H1 (cell line): ENCODE data around the gene OR4F6. TPM values are rescaled to one million over a fixed set of nuclear protein-coding genes. Genes with fewer than 3 reads are reported as not detected.

Experiments
- CTCF ChIA-PET: fragments of 300-600 bp; sonication (Branson Sonifier 250); formaldehyde crosslinking; loops from one replicate; lab custom pipeline; 2021; ENCODE audit not compliant: partially characterized antibody; lab: Charles Lee
- POLR2A ChIA-PET: fragments of 300-600 bp; sonication (Branson Sonifier 250); formaldehyde crosslinking; loops from one replicate; lab custom pipeline; 2021; ENCODE audit warnings: inconsistent platforms; ENCODE audit not compliant: partially characterized antibody; lab: Charles Lee
- DNase-seq, 2 experiments: peaks; one replicate each; pipeline versions ENCODE4 v3.0.0 to v3.0.0-alpha.2; 2010 to 2022; ENCODE audit warnings: low spot score in 2 of 2, low read depth in 1 of 2, mixed read lengths in 1 of 2
- FAIRE-seq: peaks from 2 replicates; lab custom pipeline; 2011; peaks lifted over from hg19 to GRCh38; lab: Jason Lieb, UNC
- H2AFZ ChIP-seq: 2 replicates; pipeline ENCODE4 v1.8.1; 2012; ENCODE audit warnings: low read length, inconsistent platforms
- H2AK5ac ChIP-seq: 2 replicates; pipeline ENCODE4 v1.6.1; 2013; ENCODE audit warnings: low read depth, low read length
- H2BK120ac ChIP-seq: replicated peaks from 2 replicates; pipeline ENCODE3; 2013; ENCODE audit warnings: low read depth, low read length, inconsistent platforms
- H2BK12ac ChIP-seq: 2 replicates; pipeline ENCODE4 v1.6.1; 2013; ENCODE audit warnings: low read depth, low read length
- H2BK15ac ChIP-seq: 2 replicates; pipeline ENCODE4 v1.6.1; 2013; ENCODE audit warnings: low read length
- H2BK20ac ChIP-seq: 2 replicates; pipeline ENCODE4 v1.6.1; 2013; ENCODE audit warnings: low read length
- H2BK5ac ChIP-seq: 2 replicates; pipeline ENCODE4 v1.6.1; 2013; ENCODE audit warnings: low read depth, low read length
- H3K14ac ChIP-seq: 2 replicates; pipeline ENCODE4 v1.6.1; 2013; ENCODE audit warnings: inconsistent platforms; ENCODE audit not compliant: insufficient read length
- H3K18ac ChIP-seq: 2 replicates; pipeline ENCODE4 v1.6.1; 2013; ENCODE audit warnings: low read length; ENCODE audit errors: extremely low read depth
- H3K23ac ChIP-seq: 2 replicates; pipeline ENCODE4 v1.6.1; 2013; ENCODE audit warnings: inconsistent platforms; ENCODE audit not compliant: insufficient read length
- H3K23me2 ChIP-seq: 2 replicates; pipeline ENCODE4 v1.6.1; 2013; ENCODE audit warnings: low read depth, low read length
- H3K27ac ChIP-seq: 2 replicates; pipeline ENCODE4 v1.6.1; 2011; ENCODE audit warnings: low read depth, low read length, inconsistent platforms
- H3K27me3 ChIP-seq, 4 experiments: replicated peaks in 1 of 4; 1 replicate in 1 of 4; 2 replicates in 3 of 4; pipeline versions ENCODE4 v1.6.1 to v1.8.1; 2011 to 2013; ENCODE audit warnings: low read length in 3 of 4, mild to moderate bottlenecking in 3 of 4, inconsistent platforms in 2 of 4, mixed read lengths in 2 of 4, moderate library complexity in 1 of 4; ENCODE audit not compliant: control insufficient read depth in 3 of 4, insufficient read depth in 3 of 4; ENCODE audit errors: extremely low read depth in 1 of 4
- H3K36me3 ChIP-seq, 4 experiments: 2 replicates each; pipeline versions ENCODE4 v1.6.1 to v1.8.1; 2011 to 2013; ENCODE audit warnings: mild to moderate bottlenecking in 4 of 4, low read length in 3 of 4, moderate library complexity in 2 of 4, control low read depth in 1 of 4, inconsistent platforms in 1 of 4; ENCODE audit not compliant: insufficient read depth in 4 of 4, control insufficient read depth in 2 of 4
- H3K4ac ChIP-seq: replicated peaks from 2 replicates; pipeline ENCODE3; 2013; ENCODE audit warnings: low read length, low read depth, mixed read lengths, inconsistent platforms; ENCODE audit not compliant: insufficient read length
- H3K4me1 ChIP-seq, 4 experiments: replicated peaks in 1 of 4; 1 replicate in 1 of 4; 2 replicates in 3 of 4; pipeline versions ENCODE4 v1.6.1 to v1.8.1; 2011 to 2013; ENCODE audit warnings: low read length in 3 of 4, inconsistent platforms in 2 of 4, mixed read lengths in 1 of 4; ENCODE audit not compliant: insufficient read depth in 4 of 4, control insufficient read depth in 3 of 4
- H3K4me2 ChIP-seq, 2 experiments: 2 replicates each; pipeline versions ENCODE4 v1.6.1 to v1.8.1; 2011 to 2013; ENCODE audit warnings: low read depth in 2 of 2, low read length in 2 of 2, control low read depth in 1 of 2, inconsistent platforms in 1 of 2, mild to moderate bottlenecking in 1 of 2; ENCODE audit not compliant: insufficient read depth in 1 of 2
- H3K4me3 ChIP-seq, 4 experiments: fragments of 200-600, 300-600 bp in 1 of 4; sonication (generic), shearing (Covaris generic), sonication (Bioruptor Twin) in 1 of 4; 2 replicates each; pipeline versions ENCODE4 v1.5.1 to v1.8.1; 2011 to 2016; ENCODE audit warnings: low read length in 4 of 4, low read depth in 3 of 4, control low read depth in 2 of 4, inconsistent platforms in 2 of 4, mild to moderate bottlenecking in 2 of 4, mixed read lengths in 1 of 4, moderate library complexity in 1 of 4; ENCODE audit not compliant: insufficient read depth in 2 of 4; ENCODE audit errors: extremely low read depth in 1 of 4
- H3K56ac ChIP-seq: replicated peaks from 2 replicates; pipeline ENCODE3; 2013; ENCODE audit warnings: low read depth, mild to moderate bottlenecking, mixed read lengths, low read length, inconsistent platforms; ENCODE audit not compliant: insufficient read length
- H3K79me1 ChIP-seq: 2 replicates; pipeline ENCODE4 v1.6.1; 2013; ENCODE audit warnings: low read depth, low read length, control low read depth
- H3K79me2 ChIP-seq, 2 experiments: 2 replicates each; pipeline versions ENCODE4 v1.6.1 to v1.8.1; 2012 to 2013; ENCODE audit warnings: low read length in 2 of 2, mild to moderate bottlenecking in 2 of 2, inconsistent platforms in 1 of 2; ENCODE audit not compliant: insufficient read depth in 2 of 2, control insufficient read depth in 1 of 2
- H3K9ac ChIP-seq, 4 experiments: replicated peaks in 1 of 4; 1 replicate in 1 of 4; 2 replicates in 3 of 4; pipeline versions ENCODE4 v1.6.1 to v1.8.1; 2011 to 2013; ENCODE audit warnings: low read depth in 3 of 4, low read length in 3 of 4, control low read depth in 2 of 4, mild to moderate bottlenecking in 2 of 4, moderate library complexity in 2 of 4, inconsistent platforms in 1 of 4; ENCODE audit errors: extremely low read depth in 1 of 4
- H3K9me3 ChIP-seq, 2 experiments: 2 replicates each; pipeline versions ENCODE4 v1.6.1 to v1.8.1; 2012 to 2013; ENCODE audit warnings: mild to moderate bottlenecking in 2 of 2, moderate library complexity in 2 of 2, control low read depth in 1 of 2, inconsistent platforms in 1 of 2, low read depth in 1 of 2, low read length in 1 of 2, mixed read lengths in 1 of 2; ENCODE audit not compliant: insufficient read depth in 2 of 2
- H4K20me1 ChIP-seq, 2 experiments: replicated peaks in 1 of 2; 2 replicates each; pipeline versions ENCODE3 to v1.8.1; 2011 to 2013; ENCODE audit warnings: inconsistent platforms in 2 of 2, low read length in 2 of 2, mild to moderate bottlenecking in 1 of 2; ENCODE audit not compliant: insufficient read depth in 2 of 2, control insufficient read depth in 1 of 2
- H4K5ac ChIP-seq: 2 replicates; pipeline ENCODE4 v1.6.1; 2013; ENCODE audit warnings: low read length, low read depth, mixed read lengths, inconsistent platforms; ENCODE audit not compliant: insufficient read length
- H4K8ac ChIP-seq: 2 replicates; pipeline ENCODE4 v1.8.0; 2013; ENCODE audit warnings: mild to moderate bottlenecking, moderate library complexity, low read length, inconsistent platforms; ENCODE audit not compliant: insufficient read depth; ENCODE audit errors: extremely low read depth
- H4K91ac ChIP-seq: replicated peaks from 2 replicates; pipeline ENCODE3; 2013; ENCODE audit warnings: low read length, mixed read lengths, inconsistent platforms; ENCODE audit not compliant: insufficient read length
- ASH2L ChIP-seq: fragments of 200-600, 300-600 bp; sonication (generic); IDR thresholded peaks from one replicate; pipeline ENCODE4 v1.7.1; 2017; ENCODE audit warnings: low read length
- BACH1 ChIP-seq: IDR thresholded peaks from 2 replicates; pipeline ENCODE4 v1.6.1; 2012; ENCODE audit warnings: low read length, improper control_type of control experiment
- CBX5 ChIP-seq: fragments of 300-800, 300-1000 bp; sonication (generic); IDR thresholded peaks from 2 replicates; pipeline ENCODE4 v1.7.1; 2016; ENCODE audit warnings: antibody characterized with exemption, low read length, low read depth
- CREB1 ChIP-seq: IDR thresholded peaks from 2 replicates; pipeline ENCODE4 v1.6.1; 2012; ENCODE audit warnings: inconsistent platforms
- E2F6 ChIP-seq: IDR thresholded peaks from 2 replicates; pipeline ENCODE4 v1.6.1; 2012; ENCODE audit warnings: inconsistent platforms
- EZH2 ChIP-seq: fragments of 200-600 bp; sonication (generic); IDR thresholded peaks from 2 replicates; pipeline ENCODE4 v1.7.1; 2012; ENCODE audit warnings: low read depth, mild to moderate bottlenecking, moderate library complexity, low read length, inconsistent platforms; ENCODE audit not compliant: severe bottlenecking
- MAX ChIP-seq: IDR thresholded peaks from 2 replicates; pipeline ENCODE4 v1.6.1; 2012; ENCODE audit warnings: inconsistent platforms
- POLR2A ChIP-seq, 2 experiments: IDR thresholded peaks; 1 replicate in 1 of 2; 2 replicates in 1 of 2; pipeline ENCODE4 v1.6.1; 2011; ENCODE audit warnings: low read depth in 2 of 2, low read length in 2 of 2, mild to moderate bottlenecking in 2 of 2; ENCODE audit errors: control extremely low read depth in 1 of 2
- POU5F1 ChIP-seq: IDR thresholded peaks from 2 replicates; pipeline ENCODE4 v1.6.1; 2011; ENCODE audit warnings: low read depth, mild to moderate bottlenecking, low read length, moderate library complexity
- RFX5 ChIP-seq: IDR thresholded peaks from 2 replicates; pipeline ENCODE4 v1.6.1; 2011; ENCODE audit warnings: low read depth, low read length, improper control_type of control experiment, borderline replicate concordance
- SIN3A ChIP-seq, 2 experiments: IDR thresholded peaks in 1 of 2; conservative IDR thresholded peaks in 1 of 2; 2 replicates each; pipeline ENCODE4 v1.6.1; 2011 to 2012; ENCODE audit warnings: low read length in 2 of 2, improper control_type of control experiment in 1 of 2, low read depth in 1 of 2, mild to moderate bottlenecking in 1 of 2
- SP1 ChIP-seq: IDR thresholded peaks from 2 replicates; pipeline ENCODE4 v1.6.1; 2011; ENCODE audit warnings: low read depth, low read length
- YY1 ChIP-seq: IDR thresholded peaks from 2 replicates; pipeline ENCODE4 v1.6.1; 2011; ENCODE audit warnings: low read depth, mild to moderate bottlenecking, low read length
- ZNF274 ChIP-seq: IDR thresholded peaks from 2 replicates; pipeline ENCODE4 v1.7.0; 2012; ENCODE audit warnings: low read length, borderline replicate concordance; ENCODE audit errors: extremely low read depth
- WGBS, 2 experiments: shearing (Covaris generic) in 1 of 2; methylation state at CpG; one replicate each; pipeline versions ENCODE4 v1.1.6 to v1.1.7; 2013 to 2015; ENCODE audit warnings: low lambda C conversion rate in 2 of 2, mixed read lengths in 2 of 2, inconsistent platforms in 1 of 2, low coverage in 1 of 2, missing lambda C conversion rate in 1 of 2; ENCODE audit not compliant: insufficient replicate concordance in 2 of 2, insufficient coverage in 1 of 2, insufficient read length in 1 of 2; ENCODE audit errors: extremely low coverage in 1 of 2, missing lambda C conversion rate in 1 of 2; 5-methylcytosine and 5-hydroxymethylcytosine counted together
- polyA plus RNA-seq, 7 experiments: library from polyadenylated mRNA; depleted of rRNA in 3 of 7; stranded (reverse) in 5 of 7; unstranded in 2 of 7; fragments of >200 nt in 5 of 7; fragments of 200-250 nt in 2 of 7; gene quantifications; 1 replicate in 5 of 7; 2 replicates in 1 of 7; 4 replicates in 1 of 7; pipeline versions ENCODE4 v1.2.1 to v1.2.3, GENCODE V29; 2011 to 2013; ENCODE audit warnings: missing spikeins in 2 of 7, mixed read lengths in 2 of 7
- total RNA-seq: library from RNA; stranded (reverse); fragmentation: NEBNext Ultra II Directional; extraction: Animal tissue kit (Norgen Biotek cat#: 25700); gene quantifications from 2 replicates; pipeline ENCODE4 v1.2.1, GENCODE V29; 2021

Gene OR4F6
- total and polyA plus RNA-seq, 2 of the 8 experiments (the other 6 are each of a cell fraction or from before 2014, with no cell fraction given) = not detected

GRCh38 chr15:101807345-101807945 is 4.1 kb downstream of the OR4F6 start:
- FAIRE-seq (no peak), DNase-seq (no peak)
- H3K23me2 ChIP-seq = peaks cover 2% of the 10 kb centered on the region; the same call in 1 of the 2 replicates
- CTCF ChIA-PET = interaction anchor here (0.8 to 1.2 kb wide), 2 partner anchors 12 to 33 kb away, joined by 3 to 4 read pairs; no protein-coding TSS in a partner anchor
- H3K79me2 ChIP-seq = no peaks in the 10 kb centered on the region
- no peak overlapping the region for H2AFZ ChIP-seq
- no peak overlapping the region for H3K14ac ChIP-seq
- no peak overlapping the region for H2BK5ac ChIP-seq
- whole genome bisulfite sequencing, 2 experiments = 76% methylated on average over 10 of the region's 10 CpGs; no CpG with 5 or more reads in 1 of the 2 experiments
- POLR2A ChIA-PET = no interaction called here
- no peaks in the 10 kb centered on the region for H4K20me1 ChIP-seq
- no peak overlapping the region for H2AK5ac ChIP-seq
- H3K36me3 ChIP-seq = no peaks in the 10 kb centered on the region
- no peak overlapping the region for H3K56ac ChIP-seq
- no peak overlapping the region for H4K91ac ChIP-seq
- no peak overlapping the region for H2BK120ac ChIP-seq
- no peaks in the 10 kb centered on the region for H3K27me3 ChIP-seq
- no peak overlapping the region for H4K8ac ChIP-seq
- H3K4me1 ChIP-seq = no peaks in the 10 kb centered on the region
- no peak overlapping the region for H3K23ac ChIP-seq
- H3K4ac ChIP-seq = no peak overlapping the region
- no peak overlapping the region for H3K4me2 ChIP-seq
- no peak overlapping the region for H3K9ac ChIP-seq
- no peak overlapping the region for H2BK20ac ChIP-seq
- no peak overlapping the region for H2BK12ac ChIP-seq
- H3K18ac ChIP-seq = no peak overlapping the region
- H3K9me3 ChIP-seq = peaks cover 5 to 18% of the 10 kb centered on the region in 2 experiments; a peak in 2 of 4 replicates
- H3K79me1 ChIP-seq = no peaks in the 10 kb centered on the region
- H4K5ac ChIP-seq = no peak overlapping the region
- no peak overlapping the region for H3K27ac ChIP-seq
- H2BK15ac ChIP-seq = no peak overlapping the region
- H3K4me3 ChIP-seq = no peak overlapping the region
- TF ChIP-seq E2F6 (no peak), YY1 (no peak), MAX (no peak), POU5F1 (no peak), POLR2A (IDR thresholded peaks at IDR 0.05; ENCODE audit: control extremely low read depth in 1 of 2, low read depth in 2 of 2, low read length in 2 of 2) (no peak), BACH1 (no peak), SIN3A (conservative IDR thresholded peaks at IDR 0.05 in 1 of 2, IDR thresholded peaks at IDR 0.05 in 1 of 2; ENCODE audit: low read depth in 1 of 2, low read length in 2 of 2) (no peak), EZH2 (no peak), CREB1 (no peak), SP1 (no peak), CBX5 (no peak), ZNF274 (no peak), ASH2L (no peak), RFX5 (no peak)
